Muscle layer of colon (tissue), 2 donors: ENCODE results near the gene SGIP1.

Source experiments
- H3K27ac ChIP-seq: one replicate; pipeline ENCODE4 v1.7.0; 2013; ENCODE audit warnings: low read depth, mild to moderate bottlenecking, low read length, moderate library complexity
- H3K27me3 ChIP-seq, 2 donors: one replicate each; pipeline ENCODE4 v1.7.0; 2013; ENCODE audit warnings: low read length in 2 of 2, mild to moderate bottlenecking in 2 of 2; ENCODE audit not compliant: insufficient read depth in 2 of 2, control insufficient read depth in 1 of 2
- H3K36me3 ChIP-seq: one replicate; pipeline ENCODE4 v1.7.0; 2013; ENCODE audit warnings: mild to moderate bottlenecking, low read length; ENCODE audit not compliant: insufficient read depth
- H3K4me1 ChIP-seq: one replicate; pipeline ENCODE4 v1.7.0; 2013; ENCODE audit warnings: mild to moderate bottlenecking, low read length; ENCODE audit not compliant: insufficient read depth
- H3K4me3 ChIP-seq, 2 donors: one replicate each; pipeline ENCODE4 v1.7.0; 2013; ENCODE audit warnings: low read length in 2 of 2, low read depth in 1 of 2, mild to moderate bottlenecking in 1 of 2, moderate library complexity in 1 of 2
- H3K9ac ChIP-seq: one replicate; pipeline ENCODE4 v1.7.0; 2013; ENCODE audit warnings: low read length
- H3K9me3 ChIP-seq: one replicate; pipeline ENCODE4 v1.7.0; 2013; ENCODE audit warnings: mild to moderate bottlenecking, low read length
- donor health status: abdominal sarcoma.
- donor health status: Adenocarcinoma of cecum.

Gene SGIP1

DNA sequence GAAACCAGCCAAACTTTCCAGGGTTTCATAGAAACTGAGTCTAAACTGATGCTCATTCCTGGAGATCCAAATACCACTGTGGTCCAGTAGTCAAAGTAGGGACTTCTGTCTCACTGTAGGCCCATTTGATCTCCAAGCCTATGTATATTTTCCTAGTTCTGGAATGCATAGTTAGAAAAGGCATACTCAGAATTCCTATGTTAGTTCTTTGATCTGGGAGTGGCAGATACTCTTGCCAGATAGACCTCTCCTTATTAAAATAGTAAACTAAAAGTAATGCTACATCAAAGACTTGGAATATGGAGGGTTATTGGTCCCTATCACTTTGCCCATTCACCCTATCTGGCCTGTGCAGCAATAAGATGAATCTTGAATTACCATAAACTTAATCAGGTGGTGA is 10.4 kb upstream of the SGIP1 start:
- Histone ChIP-seq H3K36me3 (no peaks in the 10 kb centered on the region), H3K9ac (no peak overlapping the region), H3K4me1 (no peaks in the 10 kb centered on the region), H3K9me3 (no peaks in the 10 kb centered on the region), H3K4me3 (no peak overlapping the region), H3K27ac (no peak overlapping the region), H3K27me3 (no peaks in the 10 kb centered on the region)

DNA sequence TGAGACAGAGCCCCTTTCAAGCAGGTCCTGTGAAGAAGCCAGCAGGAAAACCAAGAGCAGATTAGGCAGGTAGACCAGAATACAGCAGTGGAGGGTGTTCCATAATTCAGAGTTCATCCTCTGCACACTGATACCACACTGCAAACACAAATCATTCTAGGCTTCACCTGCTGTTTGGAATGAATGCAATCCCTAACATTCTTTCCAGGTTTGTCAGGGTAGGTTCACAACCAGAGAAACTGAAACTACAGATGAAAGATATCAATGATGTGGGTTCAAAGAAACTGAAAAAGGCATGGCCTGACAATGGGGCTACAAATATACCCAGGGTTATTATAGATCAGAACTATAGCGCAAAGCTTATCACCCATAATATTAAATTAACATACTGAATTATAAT is 8.9 kb upstream of the SGIP1 start:
- Histone ChIP-seq H3K27me3 (no peaks in the 10 kb centered on the region), H3K4me1 (no peaks in the 10 kb centered on the region), H3K4me3 (no peak overlapping the region), H3K9ac (no peak overlapping the region), H3K27ac (no peak overlapping the region), H3K9me3 (no peaks in the 10 kb centered on the region), H3K36me3 (no peaks in the 10 kb centered on the region)

DNA sequence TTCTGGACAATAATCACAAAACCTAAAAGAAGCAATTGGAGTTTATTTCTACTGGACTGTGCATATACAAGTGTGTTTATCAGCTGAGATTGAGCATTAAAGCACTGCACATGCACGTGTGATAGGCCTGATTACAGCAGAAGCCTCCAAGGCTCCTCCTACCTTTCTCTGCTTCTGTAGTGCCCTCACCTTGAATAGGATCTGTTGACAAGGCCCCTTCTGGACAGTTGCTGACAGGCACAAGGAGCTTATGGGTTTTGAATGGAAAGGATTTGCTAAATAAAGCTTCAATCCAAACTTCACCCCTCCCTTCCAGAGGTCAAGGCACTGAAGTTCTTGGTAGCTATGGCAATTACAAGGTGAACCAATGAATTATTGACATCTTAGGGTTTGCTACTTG is 7.9 kb upstream of the SGIP1 start:
- H3K27ac ChIP-seq: no peak overlapping the region
- no peaks in the 10 kb centered on the region for H3K4me1 ChIP-seq
- H3K9me3 ChIP-seq: no peaks in the 10 kb centered on the region
- H3K27me3 ChIP-seq: no peaks in the 10 kb centered on the region
- no peaks in the 10 kb centered on the region for H3K36me3 ChIP-seq
- H3K9ac ChIP-seq: no peak overlapping the region
- H3K4me3 ChIP-seq: no peak overlapping the region

DNA sequence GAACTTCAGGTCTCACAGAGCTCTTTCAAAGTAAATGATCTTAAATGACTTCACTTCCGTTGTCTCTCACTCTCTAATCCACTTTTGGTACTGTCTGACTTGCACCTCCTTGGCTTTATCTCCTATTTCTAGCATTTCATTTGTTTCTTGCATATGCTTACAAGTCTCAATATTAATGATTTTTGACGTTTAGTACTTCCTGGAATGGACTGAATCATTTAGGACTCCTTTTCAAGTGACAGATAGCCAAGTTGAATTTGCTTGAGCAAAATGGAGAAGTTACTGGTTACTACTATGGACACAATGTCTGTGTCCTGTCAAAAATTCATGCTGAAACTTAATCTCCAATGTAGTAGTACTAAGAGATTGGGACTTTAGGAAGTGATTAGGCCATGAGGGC is 7.0 kb upstream of the SGIP1 start:
- no peaks in the 10 kb centered on the region for H3K36me3 ChIP-seq
- H3K4me3 ChIP-seq: no peak overlapping the region
- no peaks in the 10 kb centered on the region for H3K4me1 ChIP-seq
- H3K27me3 ChIP-seq: no peaks in the 10 kb centered on the region
- no peak overlapping the region for H3K27ac ChIP-seq
- H3K9ac ChIP-seq: no peak overlapping the region
- no peaks in the 10 kb centered on the region for H3K9me3 ChIP-seq

DNA sequence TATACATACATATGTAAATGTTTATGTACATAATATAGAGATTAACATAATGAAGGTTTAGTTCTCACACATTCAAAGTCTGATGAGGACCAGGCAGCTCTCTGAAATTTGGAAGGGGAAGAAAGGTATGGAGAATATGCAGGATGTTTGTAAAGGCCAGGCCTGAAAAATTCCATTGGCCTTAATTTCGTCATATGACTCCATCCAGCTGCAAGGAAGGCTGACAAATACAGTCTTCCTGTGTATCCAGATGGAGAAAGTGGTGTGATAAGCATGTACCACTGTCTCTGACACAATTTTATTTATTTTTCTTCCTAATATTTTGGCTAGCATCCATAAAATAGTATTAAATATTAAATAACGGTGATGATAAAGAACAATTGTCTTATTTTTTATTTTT is 6.3 kb upstream of the SGIP1 start:
- no peaks in the 10 kb centered on the region for H3K36me3 ChIP-seq
- no peak overlapping the region for H3K27ac ChIP-seq
- H3K9me3 ChIP-seq: no peaks in the 10 kb centered on the region
- H3K27me3 ChIP-seq: peaks cover 3% of the 10 kb centered on the region in 2 donors
- H3K4me1 ChIP-seq: peaks cover 2% of the 10 kb centered on the region
- H3K4me3 ChIP-seq: no peak overlapping the region
- no peak overlapping the region for H3K9ac ChIP-seq

DNA sequence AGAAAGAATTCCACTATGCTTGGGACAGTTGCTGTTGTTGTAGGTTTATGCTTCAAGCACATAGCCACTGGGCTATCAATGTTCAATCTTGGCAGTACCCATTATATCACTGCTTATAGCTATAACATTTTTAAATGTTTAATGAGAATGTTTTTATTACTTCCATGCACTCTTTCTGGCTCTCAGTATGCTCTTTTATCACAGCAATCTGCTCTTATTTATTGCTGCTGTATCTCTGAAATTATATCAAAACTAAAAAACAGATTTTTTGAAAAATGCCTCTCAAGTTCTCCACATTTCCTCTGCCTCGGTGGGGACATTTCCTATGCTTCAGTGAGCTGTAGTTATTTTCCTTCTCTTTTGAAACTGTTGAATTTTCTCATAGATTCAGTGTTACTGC is 5.4 kb upstream of the SGIP1 start:
- H3K9me3 ChIP-seq: no peaks in the 10 kb centered on the region
- peaks cover 4 to 7% of the 10 kb centered on the region in 2 donors for H3K27me3 ChIP-seq
- no peak overlapping the region for H3K27ac ChIP-seq
- H3K4me1 ChIP-seq: peaks cover 4% of the 10 kb centered on the region
- no peaks in the 10 kb centered on the region for H3K36me3 ChIP-seq
- H3K9ac ChIP-seq: no peak overlapping the region
- no peak overlapping the region for H3K4me3 ChIP-seq

DNA sequence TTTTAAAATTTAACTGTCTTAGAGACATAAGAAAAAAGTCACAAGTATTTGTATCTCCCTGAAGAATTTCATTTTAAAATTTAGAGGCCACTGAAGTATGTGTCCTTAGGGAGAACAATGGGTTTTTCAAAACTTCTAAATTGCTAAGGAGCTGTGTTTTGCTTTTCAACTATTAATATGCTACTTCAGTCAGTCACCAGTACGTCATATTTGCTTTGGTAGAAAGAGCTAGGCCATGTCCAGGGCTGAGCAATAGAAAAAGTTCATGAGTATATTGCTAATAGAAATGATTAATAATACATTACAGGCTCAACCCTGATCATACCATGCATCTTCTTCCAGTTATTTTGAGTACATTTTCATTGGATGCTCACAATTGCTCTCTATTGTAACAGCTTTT is 1.7 kb upstream of the SGIP1 start:
- Histone ChIP-seq H3K36me3 (no peaks in the 10 kb centered on the region), H3K4me1 (peaks cover 4% of the 10 kb centered on the region), H3K27ac (no peak overlapping the region), H3K9ac (no peak overlapping the region), H3K9me3 (no peaks in the 10 kb centered on the region), H3K4me3 (no peak overlapping the region), H3K27me3 (peaks cover 4 to 7% of the 10 kb centered on the region in 2 donors)

DNA sequence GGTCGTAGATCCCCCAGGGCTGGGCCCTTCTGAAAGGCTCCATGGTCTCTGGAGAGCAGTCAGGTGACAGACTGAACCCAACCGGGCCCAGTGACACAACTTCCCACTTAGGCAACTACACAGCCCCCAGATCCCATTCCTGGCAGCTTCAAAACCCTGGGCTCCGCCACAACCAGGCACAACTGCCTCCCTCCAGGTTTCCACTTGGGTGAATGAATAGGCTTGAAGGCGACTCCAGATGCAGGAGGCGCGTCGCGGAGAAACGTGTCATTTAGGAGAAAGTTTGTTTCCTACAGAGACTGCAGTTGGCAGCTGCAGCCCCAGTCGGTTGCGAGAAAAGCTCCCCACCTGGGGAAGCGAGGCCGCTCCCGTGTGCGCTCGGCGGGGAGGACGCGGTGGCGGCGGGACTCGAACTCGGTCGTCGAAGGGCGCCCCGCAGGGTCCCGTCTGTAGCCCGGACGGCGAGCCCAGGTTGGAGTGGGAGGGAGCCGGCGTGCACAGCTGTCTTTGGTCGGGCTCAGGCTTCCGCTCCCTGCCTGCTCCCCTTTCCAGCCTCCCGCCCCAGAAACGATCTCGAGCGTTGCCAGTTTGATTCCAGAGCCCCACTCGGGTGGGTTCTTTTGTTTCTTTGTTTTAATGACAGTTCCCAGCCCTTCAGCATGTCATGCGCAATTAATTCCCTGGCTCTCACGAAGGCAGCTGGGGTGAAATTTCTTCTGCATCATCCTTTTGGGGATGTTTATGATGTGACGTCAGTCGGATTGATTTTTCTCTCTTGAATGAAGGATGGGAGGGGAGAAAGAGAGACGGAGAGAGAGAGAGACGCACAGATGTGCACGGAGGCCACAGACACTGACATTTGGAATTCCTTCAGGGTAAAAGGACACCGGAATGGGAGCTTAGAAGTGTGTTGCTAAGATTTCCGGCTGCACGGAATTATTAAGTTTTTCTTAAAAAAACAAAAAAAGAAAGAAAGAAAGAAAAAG is 862 bp upstream of the SGIP1 start:
- H3K9me3 ChIP-seq: no peaks in the 10 kb centered on the region
- peaks cover 4 to 7% of the 10 kb centered on the region in 2 donors for H3K27me3 ChIP-seq
- peak overlapping the region; percentile 37 for H3K27ac ChIP-seq
- peaks cover 4% of the 10 kb centered on the region for H3K4me1 ChIP-seq
- H3K9ac ChIP-seq: no peak overlapping the region
- H3K36me3 ChIP-seq: no peaks in the 10 kb centered on the region
- H3K4me3 ChIP-seq: peak overlapping the region; percentile 62 to 67

DNA sequence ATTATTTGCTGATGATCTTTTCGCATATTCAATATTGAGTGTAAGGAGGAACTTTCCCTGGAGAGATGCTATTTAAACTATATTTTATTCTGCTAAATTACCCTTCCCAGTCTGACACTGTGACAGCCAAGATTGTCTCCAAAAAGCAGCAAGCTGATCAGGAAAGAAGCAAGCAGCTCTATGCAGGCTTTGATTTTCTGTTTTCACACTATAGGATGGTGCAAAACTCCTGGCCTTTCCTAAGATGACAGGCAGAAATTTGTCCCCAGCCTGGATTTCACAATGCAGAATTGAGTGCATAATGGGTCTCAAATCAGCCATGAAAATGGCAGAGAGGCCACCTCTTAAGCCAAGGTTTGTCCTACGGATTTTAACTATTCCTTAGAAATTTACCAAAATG is 1.1 kb downstream of the SGIP1 start:
- Histone ChIP-seq H3K27me3 (peaks cover 4 to 7% of the 10 kb centered on the region in 2 donors), H3K9me3 (no peaks in the 10 kb centered on the region), H3K4me1 (peaks cover 4% of the 10 kb centered on the region), H3K9ac (no peak overlapping the region), H3K4me3 (no peak overlapping the region), H3K27ac (no peak overlapping the region), H3K36me3 (no peaks in the 10 kb centered on the region)

DNA sequence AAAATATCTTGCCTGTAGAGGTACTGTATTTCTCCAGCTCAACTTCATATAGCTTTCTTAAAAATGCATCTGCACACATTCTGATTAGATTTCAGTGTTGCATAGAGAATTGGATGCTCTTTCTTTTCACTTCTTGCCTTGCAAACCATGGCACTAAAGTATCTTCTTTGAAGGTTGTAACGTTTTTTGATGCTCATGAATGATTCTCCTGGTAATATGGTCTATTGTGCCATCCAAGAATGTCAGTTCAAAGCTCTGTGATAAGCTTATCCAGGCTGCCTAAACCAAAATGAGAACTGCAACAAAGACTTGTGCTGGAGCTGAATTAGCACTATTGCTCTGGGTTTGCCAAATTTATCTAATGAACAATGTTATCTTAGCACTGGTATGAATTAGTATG is 1.9 kb downstream of the SGIP1 start:
- Histone ChIP-seq H3K9ac (no peak overlapping the region), H3K27ac (no peak overlapping the region), H3K36me3 (no peaks in the 10 kb centered on the region), H3K27me3 (peaks cover 4 to 7% of the 10 kb centered on the region in 2 donors), H3K4me1 (peaks cover 4% of the 10 kb centered on the region), H3K9me3 (no peaks in the 10 kb centered on the region), H3K4me3 (no peak overlapping the region)

- H3K9me3 ChIP-seq: no peaks in the 10 kb centered on the region
- H3K4me1 ChIP-seq: peaks cover 2% of the 10 kb centered on the region
- no peaks in the 10 kb centered on the region for H3K36me3 ChIP-seq
- H3K27me3 ChIP-seq: peaks cover under 1 to 4% of the 10 kb centered on the region in 2 donors
- no peak overlapping the region for H3K9ac ChIP-seq
- no peak overlapping the region for H3K27ac ChIP-seq
- no peak overlapping the region for H3K4me3 ChIP-seq
These were observed 3.8 kb downstream of the SGIP1 start for GRCh38 chr1:66537718-66538117.

- H3K9ac ChIP-seq: no peak overlapping the region
- H3K27ac ChIP-seq: no peak overlapping the region
- peaks cover 7% of the 10 kb centered on the region for H3K4me1 ChIP-seq
- H3K4me3 ChIP-seq: no peak overlapping the region
- H3K27me3 ChIP-seq: no peaks in the 10 kb centered on the region
- no peaks in the 10 kb centered on the region for H3K9me3 ChIP-seq
- no peaks in the 10 kb centered on the region for H3K36me3 ChIP-seq
These were observed 5.5 kb downstream of the SGIP1 start for GRCh38 chr1:66539491-66539890.
